ENCODE data around the gene CLDN6.
"Not testable (repeated sequence)": the region's sequence is repeated elsewhere in the genome, so short reads cannot be mapped to it uniquely, and the experiment has no call there.

The CLDN6 gene

GRCh38 chr16:3052571-3053329 is 34.8 kb upstream of the CLDN6 start:
- not testable (repeated sequence) for FAIRE-seq; DNase-seq (ENCODE audit: extremely low spot score, insufficient read length, low read depth)

- no peak for FAIRE-seq
- no peak for DNase-seq (ENCODE audit: extremely low spot score, insufficient read length, low read depth)
Measured at GRCh38 chr16:3051494-3051893, 33.5 kb upstream of the CLDN6 start.

GRCh38 chr16:3051009-3051408 is 33.0 kb upstream of the CLDN6 start:
- FAIRE-seq = no peak
- no peak for DNase-seq (ENCODE audit: extremely low spot score, insufficient read length, low read depth)

GRCh38 chr16:3050487-3050886 is 32.5 kb upstream of the CLDN6 start:
- no peak for FAIRE-seq
- DNase-seq (ENCODE audit: extremely low spot score, insufficient read length, low read depth) = no peak

- FAIRE-seq = no peak
- DNase-seq (ENCODE audit: extremely low spot score, insufficient read length, low read depth) = no peak
Measured at GRCh38 chr16:3049921-3050481, 32.0 kb upstream of the CLDN6 start.

- FAIRE-seq (no peak), DNase-seq (ENCODE audit: extremely low spot score, insufficient read length, low read depth) (no peak)
Measured at GRCh38 chr16:3047387-3047720, 29.4 kb upstream of the CLDN6 start.

- DNase-seq (ENCODE audit: extremely low spot score, insufficient read length, low read depth) = no peak
- FAIRE-seq = no peak
Measured at GRCh38 chr16:3046641-3047386, 28.8 kb upstream of the CLDN6 start.

- DNase-seq (ENCODE audit: extremely low spot score, insufficient read length, low read depth) (no peak), FAIRE-seq (peak; percentile 15)
Measured at GRCh38 chr16:3045758-3046640, 28.0 kb upstream of the CLDN6 start, which contains the start of gene MMP25. Gene MMP25, plus strand, starts transcription at chr16:3046561. Its CDS starts 357 bp downstream, at chr16:3046918.

GRCh38 chr16:3044708-3045107 is 26.7 kb upstream of the CLDN6 start:
- FAIRE-seq (no peak), DNase-seq (ENCODE audit: extremely low spot score, insufficient read length, low read depth) (no peak)

GRCh38 chr16:3042376-3042775 is 24.4 kb upstream of the CLDN6 start:
- FAIRE-seq (no peak), DNase-seq (ENCODE audit: extremely low spot score, insufficient read length, low read depth) (no peak)

- FAIRE-seq (no peak), DNase-seq (ENCODE audit: extremely low spot score, insufficient read length, low read depth) (no peak)
Measured at GRCh38 chr16:3038896-3039295, 20.9 kb upstream of the CLDN6 start.

GRCh38 chr16:3038256-3038655 is 20.3 kb upstream of the CLDN6 start:
- DNase-seq (ENCODE audit: extremely low spot score, insufficient read length, low read depth) = no peak
- FAIRE-seq = no peak

GRCh38 chr16:3036726-3037315 is 18.8 kb upstream of the CLDN6 start, which contains the start of gene BICDL2:
Gene BICDL2, minus strand, starts transcription at chr16:3036944. Its CDS starts 1,448 bp downstream, at chr16:3035496.
- FAIRE-seq (no peak), DNase-seq (ENCODE audit: extremely low spot score, insufficient read length, low read depth) (no peak)

- no peak for DNase-seq (ENCODE audit: extremely low spot score, insufficient read length, low read depth)
Measured at GRCh38 chr16:3035972-3036725, 18.2 kb upstream of the CLDN6 start.

GRCh38 chr16:3035289-3035971 is 17.4 kb upstream of the CLDN6 start:
- no peak for FAIRE-seq
- no peak for DNase-seq (ENCODE audit: extremely low spot score, insufficient read length, low read depth)

More at GRCh38 chr16:3035972-3036725, 18.2 kb upstream of the CLDN6 start:
- no peak for FAIRE-seq

GRCh38 chr16:3032624-3033023 is 14.6 kb upstream of the CLDN6 start:
- FAIRE-seq (peak; percentile 29), DNase-seq (ENCODE audit: extremely low spot score, insufficient read length, low read depth) (no peak)

- DNase-seq (ENCODE audit: extremely low spot score, insufficient read length, low read depth) (no peak), FAIRE-seq (no peak)
Measured at GRCh38 chr16:3030222-3031212, 12.5 kb upstream of the CLDN6 start.

All from GM18507 (cell line).